SK-N-MC (cell line): Measurements from ENCODE around the gene GUCA2B.

ENCODE experiments used
- DNase-seq: peaks from one replicate; pipeline ENCODE4 v3.0.0-alpha.2; 2011; ENCODE audit warnings: low read depth, low spot score
- H3K27ac ChIP-seq: fragments of 200-600 bp; sonication (generic); 2 replicates; pipeline ENCODE4 v1.5.1; 2016; ENCODE audit warnings: mixed run types
- H3K36me3 ChIP-seq: fragments of 200-600 bp; sonication (generic); 2 replicates; pipeline ENCODE4 v1.6.1; 2017; ENCODE audit warnings: antibody characterized with exemption, low read length, mixed read lengths; ENCODE audit not compliant: insufficient read depth
- H3K4me3 ChIP-seq: fragments of 200-600 bp; sonication (generic); 2 replicates; pipeline ENCODE4 v1.5.1; 2016
- H3K9ac ChIP-seq: fragments of 200-600 bp; sonication (generic); 2 replicates; pipeline ENCODE4 v1.8.0; 2017; ENCODE audit warnings: mixed run types, mixed read lengths; ENCODE audit not compliant: insufficient read length
- H3K9me3 ChIP-seq: fragments of 200-600 bp; sonication (generic); 2 replicates; pipeline ENCODE4 v1.6.1; 2017; ENCODE audit warnings: low read depth, mild to moderate bottlenecking, antibody characterized with exemption, low read length, moderate library complexity, mixed read lengths
- EZH2 ChIP-seq: fragments of 200-600 bp; sonication (generic); IDR thresholded peaks from one replicate; pipeline ENCODE4 v1.6.1; 2017; ENCODE audit warnings: antibody characterized with exemption
- FOXP2 ChIP-seq: optimal IDR thresholded peaks from 2 replicates; pipeline ENCODE3; 2011; ENCODE audit warnings: mild to moderate bottlenecking, moderate library complexity; ENCODE audit not compliant: insufficient read depth; ENCODE audit errors: extremely low read length, control extremely low read depth
- POLR2AphosphoS5 ChIP-seq: IDR thresholded peaks from 2 replicates; pipeline ENCODE4 v1.6.1; 2012; ENCODE audit warnings: mild to moderate bottlenecking, low read depth, low read length, borderline replicate concordance

The GUCA2B gene

GRCh38 chr1:42184616-42185015, 31.4 kb downstream of the GUCA2B start:
- peaks cover 19% of the 10 kb centered on the region for H3K36me3 ChIP-seq
- TF ChIP-seq EZH2, result no peak
- H3K27ac ChIP-seq, result no peak overlapping the region
- H3K4me3 ChIP-seq, result no peak overlapping the region
- no peaks in the 10 kb centered on the region for H3K9me3 ChIP-seq
- no peak for DNase-seq
- no peak overlapping the region for H3K9ac ChIP-seq

GRCh38 chr1:42186152-42186551, 32.9 kb downstream of the GUCA2B start:
- H3K27ac ChIP-seq, result no peak overlapping the region
- TF ChIP-seq EZH2 (no peak), FOXP2 (no peak), POLR2AphosphoS5 (no peak)
- no peak overlapping the region for H3K9ac ChIP-seq
- DNase-seq, result no peak
- H3K9me3 ChIP-seq, result no peaks in the 10 kb centered on the region
- H3K36me3 ChIP-seq, result peaks cover 30% of the 10 kb centered on the region
- no peak overlapping the region for H3K4me3 ChIP-seq

- H3K36me3 ChIP-seq, result peaks cover 36% of the 10 kb centered on the region
These were observed 37.0 kb downstream of the GUCA2B start for GRCh38 chr1:42189931-42190853.

GRCh38 chr1:42191319-42191718, 38.1 kb downstream of the GUCA2B start:
- no peaks in the 10 kb centered on the region for H3K9me3 ChIP-seq
- H3K36me3 ChIP-seq, result peaks cover 42% of the 10 kb centered on the region
- H3K9ac ChIP-seq, result no peak overlapping the region
- DNase-seq, result no peak
- no peak overlapping the region for H3K4me3 ChIP-seq
- no peak overlapping the region for H3K27ac ChIP-seq
- TF ChIP-seq EZH2 (no peak), FOXP2 (no peak), POLR2AphosphoS5 (no peak)

More at GRCh38 chr1:42189931-42190853, 37.0 kb downstream of the GUCA2B start:
- no peak for DNase-seq
- Histone ChIP-seq H3K9ac (no peak overlapping the region), H3K9me3 (no peaks in the 10 kb centered on the region), H3K27ac (no peak overlapping the region), H3K4me3 (no peak overlapping the region)
- TF ChIP-seq EZH2, result no peak

- no peak overlapping the region for H3K27ac ChIP-seq
- no peaks in the 10 kb centered on the region for H3K9me3 ChIP-seq
- no peak for DNase-seq
- H3K9ac ChIP-seq, result no peak overlapping the region
- no peak overlapping the region for H3K4me3 ChIP-seq
- H3K36me3 ChIP-seq, result peaks cover 46% of the 10 kb centered on the region
- no peak for TF ChIP-seq POLR2AphosphoS5
- no peak for TF ChIP-seq FOXP2
- no peak for TF ChIP-seq EZH2
These were observed 38.9 kb downstream of the GUCA2B start for GRCh38 chr1:42192106-42192505.

GRCh38 chr1:42195841-42196240, 42.6 kb downstream of the GUCA2B start:
- H3K9ac ChIP-seq, result no peak overlapping the region
- no peak overlapping the region for H3K27ac ChIP-seq
- H3K9me3 ChIP-seq, result no peaks in the 10 kb centered on the region
- peaks cover 43% of the 10 kb centered on the region for H3K36me3 ChIP-seq
- TF ChIP-seq FOXP2, result no peak
- no peak for TF ChIP-seq POLR2AphosphoS5
- no peak for TF ChIP-seq EZH2
- H3K4me3 ChIP-seq, result no peak overlapping the region
- DNase-seq, result no peak

- no peak overlapping the region for H3K4me3 ChIP-seq
- H3K9me3 ChIP-seq, result no peaks in the 10 kb centered on the region
- H3K9ac ChIP-seq, result no peak overlapping the region
- TF ChIP-seq FOXP2, result no peak
- TF ChIP-seq EZH2, result no peak
- H3K27ac ChIP-seq, result no peak overlapping the region
- peaks cover 50% of the 10 kb centered on the region for H3K36me3 ChIP-seq
- DNase-seq, result no peak
These were observed 45.0 kb downstream of the GUCA2B start for GRCh38 chr1:42198251-42198650.

- H3K9ac ChIP-seq, result no peak overlapping the region
- H3K9me3 ChIP-seq, result no peaks in the 10 kb centered on the region
- no peak for DNase-seq
- H3K27ac ChIP-seq, result no peak overlapping the region
- no peak overlapping the region for H3K4me3 ChIP-seq
- TF ChIP-seq POLR2AphosphoS5, result no peak
- TF ChIP-seq EZH2, result no peak
- no peak for TF ChIP-seq FOXP2
- H3K36me3 ChIP-seq, result peaks cover 62% of the 10 kb centered on the region
These were observed 48.8 kb downstream of the GUCA2B start for GRCh38 chr1:42201986-42202385.
